GM23338 (cell line): ENCODE measurements around the gene PDE4D.

Experiments used
- EZH2phosphoT487 ChIP-seq: fragments of 200-600 bp; sonication (generic); IDR thresholded peaks from one replicate; pipeline ENCODE4 v1.8.1; 2018; ENCODE audit warnings: antibody characterized with exemption; ENCODE audit not compliant: unreplicated experiment
- ZNF331 ChIP-seq: fragments of 250-450 bp; sonication (Bioruptor Pico); IDR thresholded peaks from 2 replicates; pipeline ENCODE4 v1.5.0; 2020; ENCODE audit warnings: low read depth, mild to moderate bottlenecking, moderate library complexity
- TF ChIP-seq, protein P1 (sequence below), 2 experiments: fragments of 200-600 bp in 1 of 2; sonication (generic) in 1 of 2; conservative IDR thresholded peaks; 2 replicates each; pipeline versions ENCODE4 v1.5.1 to v1.6.1; 2016 to 2017; ENCODE audit warnings: antibody characterized with exemption in 2 of 2, low read depth in 2 of 2, mild to moderate bottlenecking in 2 of 2, moderate library complexity in 1 of 2

DNA sequence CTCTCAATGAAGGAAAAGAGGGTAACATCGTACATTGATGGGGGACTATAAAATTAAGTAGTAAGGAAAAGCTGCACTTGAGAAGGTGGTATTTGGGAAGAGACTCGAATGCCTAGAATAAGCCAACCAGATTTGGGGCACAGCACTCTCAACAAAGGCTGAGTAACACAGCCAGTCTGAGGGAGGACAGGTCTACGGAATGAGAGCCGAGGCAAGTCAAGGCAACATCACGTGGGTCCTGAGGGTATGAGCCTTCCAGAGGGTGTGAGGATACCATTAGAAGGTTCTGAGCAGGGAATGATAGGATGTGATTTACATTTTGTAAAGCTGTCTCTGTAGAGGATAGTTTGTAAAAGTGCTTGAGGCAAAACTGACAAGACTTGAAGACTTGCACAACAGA is 876.6 kb downstream of the PDE4D start:
- TF ChIP-seq, protein P1, sequence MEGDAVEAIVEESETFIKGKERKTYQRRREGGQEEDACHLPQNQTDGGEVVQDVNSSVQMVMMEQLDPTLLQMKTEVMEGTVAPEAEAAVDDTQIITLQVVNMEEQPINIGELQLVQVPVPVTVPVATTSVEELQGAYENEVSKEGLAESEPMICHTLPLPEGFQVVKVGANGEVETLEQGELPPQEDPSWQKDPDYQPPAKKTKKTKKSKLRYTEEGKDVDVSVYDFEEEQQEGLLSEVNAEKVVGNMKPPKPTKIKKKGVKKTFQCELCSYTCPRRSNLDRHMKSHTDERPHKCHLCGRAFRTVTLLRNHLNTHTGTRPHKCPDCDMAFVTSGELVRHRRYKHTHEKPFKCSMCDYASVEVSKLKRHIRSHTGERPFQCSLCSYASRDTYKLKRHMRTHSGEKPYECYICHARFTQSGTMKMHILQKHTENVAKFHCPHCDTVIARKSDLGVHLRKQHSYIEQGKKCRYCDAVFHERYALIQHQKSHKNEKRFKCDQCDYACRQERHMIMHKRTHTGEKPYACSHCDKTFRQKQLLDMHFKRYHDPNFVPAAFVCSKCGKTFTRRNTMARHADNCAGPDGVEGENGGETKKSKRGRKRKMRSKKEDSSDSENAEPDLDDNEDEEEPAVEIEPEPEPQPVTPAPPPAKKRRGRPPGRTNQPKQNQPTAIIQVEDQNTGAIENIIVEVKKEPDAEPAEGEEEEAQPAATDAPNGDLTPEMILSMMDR (conservative IDR thresholded peaks at IDR 0.05; ENCODE audit: low read depth in 2 of 2) = no peak
- no peak for TF ChIP-seq ZNF331 (CRISPR knock-in tag)
- TF ChIP-seq EZH2phosphoT487 = no peak
